Measurements from ENCODE around the gene GASK1A.

The GASK1A gene

DNA sequence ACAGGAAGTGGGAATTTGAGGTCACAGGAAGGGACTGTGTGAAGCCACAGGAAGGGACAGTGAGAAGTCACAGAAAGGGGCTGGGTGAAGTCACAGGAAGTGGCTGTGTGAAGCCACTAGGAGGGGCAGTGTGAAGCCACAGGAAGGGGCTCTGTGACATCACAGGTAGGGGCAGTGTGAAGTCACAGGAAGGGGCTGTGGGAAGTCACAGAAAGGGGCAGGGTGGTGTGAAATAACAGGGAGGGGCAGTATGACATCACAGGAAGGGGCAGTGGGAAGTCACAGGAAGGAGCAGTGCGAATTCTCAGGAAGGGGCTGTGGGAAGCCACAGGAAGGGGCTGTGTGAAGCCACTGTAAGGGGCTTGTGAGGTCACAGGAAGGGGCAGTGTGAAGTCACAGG lies 35.8 kb downstream of the GASK1A start:
- no peak for DNase-seq

- no peak for DNase-seq
Observed at GRCh38 chr3:43015572-43015971, 36.5 kb downstream of the GASK1A start.

DNA sequence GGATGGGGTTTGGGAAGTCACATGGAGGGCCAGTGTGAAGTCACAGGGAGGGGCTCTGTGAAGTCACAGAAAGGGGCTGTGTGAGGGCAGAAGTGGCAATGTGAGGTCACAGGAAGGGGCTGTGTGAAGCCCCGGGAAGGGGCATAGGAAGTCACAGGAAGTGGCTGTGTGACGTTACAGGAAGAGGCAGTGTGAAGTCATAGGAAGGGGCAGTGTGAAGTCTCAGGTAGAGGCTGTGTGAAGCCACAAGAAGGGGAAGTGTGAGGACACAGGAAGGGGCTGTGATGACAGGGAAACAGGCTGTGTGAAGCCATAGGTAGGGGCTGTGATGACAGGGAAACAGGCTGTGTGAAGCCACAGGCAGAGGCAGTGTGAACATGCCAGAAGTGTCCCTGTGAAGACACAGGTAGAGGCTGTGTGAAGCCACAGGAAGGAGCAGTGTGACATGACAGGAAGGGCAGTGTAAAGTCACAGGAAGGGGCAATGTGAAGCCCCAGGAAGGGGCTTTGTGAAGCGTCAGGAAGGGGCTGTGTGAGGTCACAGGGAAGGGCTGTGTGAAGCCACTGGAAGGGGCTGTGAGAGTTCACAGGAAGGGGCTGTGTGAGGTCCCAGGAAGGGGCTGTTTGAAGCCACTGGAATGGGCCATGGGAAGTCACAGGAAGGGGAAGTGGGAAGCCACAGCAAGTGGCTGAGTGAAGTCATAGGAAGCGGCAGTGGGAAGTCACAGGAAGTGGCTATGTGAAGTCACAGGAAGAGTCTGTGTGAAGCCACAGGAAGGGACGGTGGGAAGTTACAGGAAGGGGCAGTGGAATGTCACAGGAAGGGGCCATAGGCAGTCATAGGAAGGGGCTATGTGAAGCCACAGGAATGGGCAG lies 37.1 kb downstream of the GASK1A start:
- DNase-seq, result no peak

DNA sequence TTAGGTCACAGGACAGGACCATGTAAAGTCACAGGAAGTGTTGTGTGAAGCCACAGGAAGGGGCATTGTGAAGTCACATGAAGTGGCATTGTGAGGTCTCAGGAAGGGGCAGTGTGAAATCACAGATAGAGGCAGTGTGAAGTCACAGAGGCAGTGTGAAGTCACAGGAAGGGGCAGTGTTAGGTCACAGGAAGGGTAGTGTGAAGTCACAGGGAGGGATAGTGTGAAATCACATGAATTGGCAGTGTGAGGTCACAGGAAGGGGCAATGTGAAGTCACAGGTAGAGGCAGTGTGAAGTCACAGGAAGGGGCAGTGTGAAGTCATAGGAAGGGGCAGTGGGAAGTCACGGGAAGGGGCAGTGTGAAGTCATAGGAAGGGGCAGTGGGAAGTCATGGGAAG lies 37.9 kb downstream of the GASK1A start:
- DNase-seq, result no peak

DNA sequence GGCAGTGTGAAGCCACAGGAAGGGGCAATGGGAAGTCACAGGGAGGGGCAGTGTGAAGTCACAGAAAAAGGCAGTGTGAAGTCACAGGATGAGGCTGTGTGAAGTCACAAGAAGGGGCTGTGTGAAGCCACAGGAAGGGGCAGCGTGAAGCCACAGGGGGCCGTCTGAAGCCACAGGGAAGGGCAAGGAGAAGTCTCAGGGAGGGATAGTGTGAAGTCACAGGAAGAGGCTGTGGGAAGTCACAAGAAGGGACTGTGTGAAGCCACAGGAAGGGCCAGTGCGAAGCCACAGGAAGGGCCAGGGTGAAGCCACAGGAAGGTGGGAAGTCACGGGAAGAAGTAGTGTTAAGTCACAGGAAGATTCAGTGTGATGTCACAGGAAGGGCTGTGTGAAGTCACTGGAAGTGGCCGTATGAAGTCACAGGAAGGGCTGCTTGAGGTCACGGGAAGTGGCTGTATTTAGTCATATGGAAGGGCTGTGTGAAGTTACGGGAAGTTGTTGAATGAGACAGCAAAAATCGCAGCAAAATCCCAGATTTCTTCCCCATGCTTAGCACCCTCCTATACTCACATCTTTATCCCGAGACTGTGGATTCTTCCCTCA lies 38.6 kb downstream of the GASK1A start:
- DNase-seq, result no peak

GRCh38 chr3:43018246-43018645 lies 39.1 kb downstream of the GASK1A start:
- no peak for DNase-seq

GRCh38 chr3:43019006-43019809 lies 40.1 kb downstream of the GASK1A start:
- DNase-seq, result no peak

DNA sequence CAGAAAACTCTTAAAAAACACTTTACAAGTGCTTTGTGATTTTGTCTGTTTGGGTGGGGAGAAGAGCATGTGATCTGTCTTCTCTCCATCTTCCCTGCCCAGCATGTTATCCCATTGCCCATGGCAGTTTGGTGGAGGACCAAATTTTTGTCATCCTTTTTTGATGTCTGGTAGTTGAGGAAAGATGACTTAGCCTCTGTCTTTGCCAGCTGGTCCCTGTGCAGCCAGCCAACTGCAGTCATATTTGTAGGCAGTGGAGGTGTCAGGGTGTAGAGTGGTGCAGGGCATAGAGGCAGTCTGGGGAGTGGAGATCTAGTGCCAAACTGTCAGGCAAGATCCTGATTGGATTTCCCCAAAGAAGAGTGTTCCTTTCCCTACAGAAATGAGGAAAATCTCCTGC lies 40.7 kb downstream of the GASK1A start:
- no peak for DNase-seq

GRCh38 chr3:43021186-43021585 lies 42.1 kb downstream of the GASK1A start:
- DNase-seq, result no peak

DNA sequence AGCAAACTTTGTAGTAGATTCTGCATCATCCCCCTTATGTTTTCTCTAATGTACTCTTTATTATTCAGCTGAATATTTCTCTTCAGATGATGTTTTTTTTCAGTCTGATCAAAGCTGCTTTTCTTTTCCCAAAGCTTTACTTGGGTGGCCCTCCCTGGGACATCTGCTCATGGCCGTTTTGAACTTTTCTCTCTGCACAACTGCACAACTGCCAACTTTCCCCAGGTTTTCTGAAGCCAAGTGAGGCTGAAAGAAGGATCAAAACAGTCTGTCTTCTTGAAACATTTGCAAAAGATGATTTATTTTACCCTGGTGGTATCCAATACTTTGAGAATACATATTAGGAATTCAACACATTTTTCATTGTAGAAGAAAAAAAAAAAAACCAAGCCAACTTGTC lies 43.0 kb downstream of the GASK1A start:
- DNase-seq, result no peak

GRCh38 chr3:43023066-43023465 lies 44.0 kb downstream of the GASK1A start:
- DNase-seq, result no peak

GRCh38 chr3:43023746-43024145 lies 44.6 kb downstream of the GASK1A start:
- no peak for DNase-seq

GRCh38 chr3:43024181-43024885 lies 45.2 kb downstream of the GASK1A start:
- DNase-seq, result peak; percentile 42 to 43

- no peak for DNase-seq
Observed at GRCh38 chr3:43025423-43025822, 46.3 kb downstream of the GASK1A start.

GRCh38 chr3:43028001-43028400 lies 48.9 kb downstream of the GASK1A start:
- DNase-seq, result no peak

GRCh38 chr3:43028678-43029490 lies 49.8 kb downstream of the GASK1A start:
- DNase-seq, result no peak

GRCh38 chr3:43030162-43030935 lies 51.2 kb downstream of the GASK1A start:
- no peak for DNase-seq

- DNase-seq, result no peak
Observed at GRCh38 chr3:43031485-43031884, 52.4 kb downstream of the GASK1A start.

GRCh38 chr3:43031889-43032545 lies 52.9 kb downstream of the GASK1A start:
- DNase-seq, result no peak

Data from activated T-cell treated with anti-CD3 and anti-CD28 coated beads, Interleukin-2, amount 50 U/mL, for 48 hours (primary cell).